IMR-90 (cell line): ENCODE results near the gene GAREM2. TPM values are rescaled to one million over a fixed set of nuclear protein-coding genes. Genes with fewer than 3 reads are reported as not detected.

Source experiments
- ATAC-seq: fragments of 200-7000 bp; cut with Tn5 transposase; 2 replicates; pipeline ENCODE4 v1.9.1; 2020; ENCODE audit warnings: low read depth, mild to moderate bottlenecking, moderate library complexity
- BruUV-seq: library from RNA; stranded (reverse); fragments of 400-500 nt; replicated peaks from 2 replicates; lab custom pipeline; 2021; lab: Mats Ljungman, UMichigan
- CTCF ChIA-PET: fragments of 300-600 bp; formaldehyde crosslinking; extraction: SDS; loops from one replicate; lab custom pipeline; 2021; ENCODE audit warnings: antibody characterized with exemption; lab: Yijun Ruan, JAX
- POLR2A ChIA-PET: fragments of 300-600 bp; sonication (Branson Sonifier 250); formaldehyde crosslinking; loops from one replicate; lab custom pipeline; 2022; ENCODE audit warnings: antibody characterized with exemption; ENCODE audit not compliant: unreplicated experiment; lab: Charles Lee
- DNase-seq: peaks from one replicate; pipeline ENCODE4 v3.0.0; 2013
- H2AFZ ChIP-seq: replicated peaks from 2 replicates; pipeline ENCODE3; 2013; ENCODE audit warnings: low read length, mild to moderate bottlenecking; ENCODE audit not compliant: poor library complexity
- H2AK5ac ChIP-seq: 2 replicates; pipeline ENCODE4 v1.6.1; 2013; ENCODE audit warnings: low read depth, low read length, inconsistent platforms
- H2AK9ac ChIP-seq: replicated peaks from 2 replicates; pipeline ENCODE3; 2013; ENCODE audit warnings: mild to moderate bottlenecking, low read depth, low read length, moderate library complexity; ENCODE audit not compliant: poor library complexity
- H2BK120ac ChIP-seq: 2 replicates; pipeline ENCODE4 v1.6.1; 2013; ENCODE audit warnings: low read depth, low read length, inconsistent platforms
- H2BK15ac ChIP-seq: 3 replicates; pipeline ENCODE4 v1.6.1; 2013; ENCODE audit warnings: low read depth, low read length, inconsistent platforms
- H2BK20ac ChIP-seq: 2 replicates; pipeline ENCODE4 v1.6.1; 2013; ENCODE audit warnings: low read depth, mild to moderate bottlenecking, inconsistent platforms, low read length, moderate library complexity
- H2BK5ac ChIP-seq: 2 replicates; pipeline ENCODE4 v1.6.1; 2013; ENCODE audit warnings: mild to moderate bottlenecking, low read depth, low read length, inconsistent platforms; ENCODE audit not compliant: poor library complexity, severe bottlenecking
- H3K14ac ChIP-seq: replicated peaks from 2 replicates; pipeline ENCODE4 v1.6.1; 2013; ENCODE audit warnings: low read depth, low read length, inconsistent platforms
- H3K18ac ChIP-seq: 2 replicates; pipeline ENCODE4 v1.6.1; 2013; ENCODE audit warnings: low read depth, low read length, control low read depth
- H3K23ac ChIP-seq: 2 replicates; pipeline ENCODE4 v1.6.1; 2013; ENCODE audit warnings: low read depth, low read length, inconsistent platforms
- H3K27ac ChIP-seq: 2 replicates; pipeline ENCODE4 v1.5.1; 2013; ENCODE audit warnings: mild to moderate bottlenecking, control low read depth, low read length; ENCODE audit not compliant: insufficient read depth
- H3K27me3 ChIP-seq: 2 replicates; pipeline ENCODE4 v1.6.1; 2013; ENCODE audit warnings: low read length; ENCODE audit not compliant: control insufficient read depth, insufficient read depth
- H3K36me3 ChIP-seq: 2 replicates; pipeline ENCODE4 v1.6.1; 2013; ENCODE audit warnings: low read length, mixed read lengths; ENCODE audit not compliant: control insufficient read depth, insufficient read depth
- H3K4ac ChIP-seq: 2 replicates; pipeline ENCODE4 v1.6.1; 2013; ENCODE audit warnings: low read depth, low read length, inconsistent platforms
- H3K4me1 ChIP-seq: 2 replicates; pipeline ENCODE4 v1.6.1; 2013; ENCODE audit warnings: low read length, mixed read lengths; ENCODE audit not compliant: control insufficient read depth, insufficient read depth
- H3K4me2 ChIP-seq: 2 replicates; pipeline ENCODE4 v1.6.1; 2013; ENCODE audit warnings: low read depth, mild to moderate bottlenecking, control low read depth, low read length, moderate library complexity
- H3K4me3 ChIP-seq: 2 replicates; pipeline ENCODE4 v1.5.1; 2013; ENCODE audit warnings: low read depth, mild to moderate bottlenecking, control low read depth, low read length, moderate library complexity; ENCODE audit not compliant: insufficient read depth
- H3K56ac ChIP-seq: 2 replicates; pipeline ENCODE4 v1.6.1; 2013; ENCODE audit warnings: low read length, inconsistent platforms; ENCODE audit not compliant: insufficient read depth; ENCODE audit errors: extremely low read depth
- H3K79me1 ChIP-seq, 2 experiments: 2 replicates each; pipeline ENCODE4 v1.6.1; 2013; ENCODE audit warnings: low read length in 2 of 2, inconsistent platforms in 1 of 2, low read depth in 1 of 2
- H3K9ac ChIP-seq: 2 replicates; pipeline ENCODE4 v1.6.1; 2013; ENCODE audit warnings: low read depth, low read length, control low read depth
- H3K9me1 ChIP-seq: 2 replicates; pipeline ENCODE4 v1.6.1; 2013; ENCODE audit warnings: low read length, inconsistent platforms; ENCODE audit not compliant: insufficient read depth
- H3K9me3 ChIP-seq: 2 replicates; pipeline ENCODE4 v1.6.1; 2013; ENCODE audit warnings: low read length; ENCODE audit not compliant: control insufficient read depth, insufficient read depth
- H4K20me1 ChIP-seq: 2 replicates; pipeline ENCODE4 v1.6.1; 2013; ENCODE audit warnings: low read length, inconsistent platforms; ENCODE audit not compliant: insufficient read depth
- H4K5ac ChIP-seq: 2 replicates; pipeline ENCODE4 v1.6.1; 2013; ENCODE audit warnings: mild to moderate bottlenecking, low read depth, low read length, control low read depth
- H4K8ac ChIP-seq, 2 experiments: 2 replicates each; pipeline ENCODE4 v1.6.1; 2013; ENCODE audit warnings: low read depth in 2 of 2, low read length in 2 of 2, control low read depth in 1 of 2, inconsistent platforms in 1 of 2
- H4K91ac ChIP-seq: 2 replicates; pipeline ENCODE4 v1.6.1; 2013; ENCODE audit warnings: low read depth, low read length, inconsistent platforms; ENCODE audit not compliant: insufficient read depth
- BHLHE40 ChIP-seq: fragments of 150-350 bp; IDR thresholded peaks from 2 replicates; pipeline ENCODE4 v1.6.1; 2016; ENCODE audit warnings: mild to moderate bottlenecking, low read depth, low read length
- CEBPB ChIP-seq: IDR thresholded peaks from 2 replicates; pipeline ENCODE4 v1.6.1; 2012; ENCODE audit warnings: low read depth, low read length, improper control_type of control experiment
- CHD1 ChIP-seq: IDR thresholded peaks from 2 replicates; pipeline ENCODE4 v1.6.1; 2012; ENCODE audit warnings: low read depth, low read length, improper control_type of control experiment
- CTCF ChIP-seq: conservative IDR thresholded peaks from 2 replicates; pipeline ENCODE4 v1.5.1; 2012; ENCODE audit warnings: mild to moderate bottlenecking, low read depth, low read length, improper control_type of control experiment
- MAZ ChIP-seq: IDR thresholded peaks from 2 replicates; pipeline ENCODE4 v1.6.1; 2012; ENCODE audit warnings: low read depth, mild to moderate bottlenecking, low read length, improper control_type of control experiment, moderate library complexity, borderline replicate concordance
- MXI1 ChIP-seq: IDR thresholded peaks from 2 replicates; pipeline ENCODE4 v1.6.1; 2012; ENCODE audit warnings: low read depth, mild to moderate bottlenecking, low read length, moderate library complexity, borderline replicate concordance
- POLR2A ChIP-seq: IDR thresholded peaks from 2 replicates; pipeline ENCODE4 v1.6.1; 2012; ENCODE audit warnings: mild to moderate bottlenecking, low read depth, low read length
- RAD21 ChIP-seq: IDR thresholded peaks from 2 replicates; pipeline ENCODE4 v1.6.1; 2012; ENCODE audit warnings: low read length, improper control_type of control experiment
- RCOR1 ChIP-seq: IDR thresholded peaks from 2 replicates; pipeline ENCODE4 v1.6.1; 2012; ENCODE audit warnings: mild to moderate bottlenecking, low read length, improper control_type of control experiment; ENCODE audit not compliant: insufficient replicate concordance
- RFX5 ChIP-seq: IDR thresholded peaks from 2 replicates; pipeline ENCODE4 v1.8.0; 2012; ENCODE audit warnings: low read depth, mild to moderate bottlenecking, low read length, moderate library complexity
- SMC3 ChIP-seq: fragments of 150-350 bp; IDR thresholded peaks from 2 replicates; pipeline ENCODE4 v1.6.1; 2016; ENCODE audit warnings: low read depth, mild to moderate bottlenecking, antibody characterized with exemption, low read length, moderate library complexity
- USF2 ChIP-seq: fragments of 150-350 bp; IDR thresholded peaks from 2 replicates; pipeline ENCODE4 v1.6.1; 2017; ENCODE audit warnings: mild to moderate bottlenecking, antibody characterized with exemption, low read length, low read depth
- WGBS, 2 experiments: methylation state at CpG; one replicate each; pipeline versions ENCODE4 v1.1.5 to v1.1.7; 2013; ENCODE audit warnings: missing lambda C conversion rate in 2 of 2; ENCODE audit not compliant: insufficient read length in 1 of 2; ENCODE audit errors: extremely low coverage in 2 of 2; 5-methylcytosine and 5-hydroxymethylcytosine counted together
- dilution Hi-C: fragments of 300-500 bp; cut with HindIII; formaldehyde crosslinking; loops from one replicate; pipeline ENCODE4 v1.14.3; 2018; ENCODE audit warnings: low sequenced_read_pairs; ENCODE audit not compliant: unreplicated experiment
- in situ Hi-C: fragments of 300-500 bp; cut with MboI; formaldehyde crosslinking; loops from 3 replicates; pipeline ENCODE4 v1.14.3; 2019; ENCODE audit warnings: low sequenced_read_pairs, inconsistent platforms, mixed read lengths
- intact Hi-C: fragments of 100-400 bp; cut with micrococcal nuclease; formaldehyde crosslinking; loops from 2 replicates; pipeline ENCODE4 v1.10.0; 2022
- polyA plus RNA-seq, 3 experiments: library from polyadenylated mRNA; depleted of rRNA; stranded (reverse); fragments of >200 nt; gene quantifications; 2 replicates each; pipeline ENCODE4 v1.2.3, GENCODE V29; 2012; ENCODE audit warnings: low replicate concordance in 1 of 3
- total RNA-seq: library from RNA; depleted of rRNA; stranded (reverse); fragments of >200 nt; gene quantifications from 2 replicates; pipeline ENCODE4 v1.2.3, GENCODE V29; 2012

Gene GAREM2
- total and polyA plus RNA-seq, 2 of the 4 experiments (the other 2 are of a cell fraction): 0.36 to 1.8 TPM

GRCh38 chr2:26169681-26170414 is 3.0 kb upstream of the GAREM2 start:
- in situ Hi-C loops: no loop called here
- Histone ChIP-seq H2AK5ac (no peak overlapping the region), H2BK120ac (no peak overlapping the region), H3K9ac (no peak overlapping the region), H3K14ac (no peak overlapping the region), H3K18ac (no peak overlapping the region), H3K4me2 (no peak overlapping the region), H2AFZ (no peak overlapping the region), H3K79me1 (no peaks in the 10 kb centered on the region), H4K91ac (no peak overlapping the region), H4K20me1 (no peaks in the 10 kb centered on the region), H3K36me3 (no peaks in the 10 kb centered on the region), H2BK15ac (no peak overlapping the region), H3K56ac (no peak overlapping the region), H2BK5ac (no peak overlapping the region), H4K8ac (no peak overlapping the region), H2AK9ac (no peak overlapping the region), H3K9me3 (no peaks in the 10 kb centered on the region; the same call in 1 of the 2 replicates), H3K9me1 (no peaks in the 10 kb centered on the region), H3K4ac (no peak overlapping the region), H3K4me1 (no peaks in the 10 kb centered on the region), H2BK20ac (no peak overlapping the region), H3K23ac (no peak overlapping the region), H3K27me3 (peaks cover 43% of the 10 kb centered on the region), H3K27ac (no peak overlapping the region), H4K5ac (no peak overlapping the region), H3K4me3 (no peak overlapping the region)
- ChIA-PET CTCF (no interaction called here), POLR2A (no interaction called here)
- intact Hi-C loops: no loop called here
- dilution Hi-C loops: no loop called here
- 82% methylated on average over 9 of the region's 14 CpGs; no CpG with 5 or more reads in 1 of the 2 experiments for WGBS, 2 experiments
- DNase-seq (no peak), ATAC-seq (no peak)
- TF ChIP-seq SMC3 (no peak), MXI1 (no peak), RCOR1 (no peak), RFX5 (no peak), BHLHE40 (no peak), RAD21 (no peak), CEBPB (no peak), CHD1 (no peak), MAZ (no peak), POLR2A (no peak), USF2 (no peak), CTCF (no peak)
- BruUV-seq: no TSS peak
